ENCODE results near the gene RPL6. TPM values are rescaled to one million over a fixed set of nuclear protein-coding genes. Genes with fewer than 3 reads are reported as not detected.
"Not testable (repeated sequence)": the region's sequence is repeated elsewhere in the genome, so short reads cannot be mapped to it uniquely, and the experiment has no call there.

RPL6 gene
- total and polyA plus RNA-seq, 4 donors, result 1,004 to 2,870 (median 1,243) TPM

- Histone ChIP-seq H3K9ac (ENCODE audit: insufficient read depth in 1 of 2, low read length in 2 of 2) (no peak overlapping the region), H3K27me3 (ENCODE audit: control insufficient read depth in 3 of 3, insufficient read depth in 3 of 3, low read length in 2 of 3) (no peaks in the 10 kb centered on the region), H3K4me3 (no peak overlapping the region), H3K9me3 (ENCODE audit: control insufficient read depth in 4 of 4, insufficient read depth in 3 of 4, low read length in 3 of 4) (no peaks in the 10 kb centered on the region), H3K27ac (ENCODE audit: low read depth in 1 of 2, low read length in 1 of 2) (no peak overlapping the region), H3K36me3 (ENCODE audit: control insufficient read depth in 4 of 4, insufficient read depth in 4 of 4, low read length in 4 of 4) (no peaks in the 10 kb centered on the region), H3K4me1 (ENCODE audit: control insufficient read depth in 5 of 5, insufficient read depth in 5 of 5, low read length in 5 of 5) (peaks cover 0 to 2% (median 0%) of the 10 kb centered on the region in 5 donors)
- TF ChIP-seq CTCF (IDR thresholded peaks at IDR 0.05; ENCODE audit: control extremely low read depth, extremely low read depth), result no peak
- no peak for DNase-seq
- no peak for ATAC-seq (ENCODE audit: insufficient read depth, low FRiP score)
These were observed 30.4 kb upstream of the RPL6 start for GRCh38 chr12:112439769-112440168.

- H3K36me3 ChIP-seq (ENCODE audit: control insufficient read depth in 4 of 4, insufficient read depth in 4 of 4, low read length in 4 of 4); H3K27me3 ChIP-seq (ENCODE audit: control insufficient read depth in 3 of 3, insufficient read depth in 3 of 3, low read length in 2 of 3); H3K4me1 ChIP-seq (ENCODE audit: control insufficient read depth in 5 of 5, insufficient read depth in 5 of 5, low read length in 5 of 5); ATAC-seq (ENCODE audit: insufficient read depth, low FRiP score); H3K9ac ChIP-seq (ENCODE audit: insufficient read depth in 1 of 2, low read length in 2 of 2); H3K9me3 ChIP-seq (ENCODE audit: control insufficient read depth in 4 of 4, insufficient read depth in 3 of 4, low read length in 3 of 4); H3K27ac ChIP-seq (ENCODE audit: low read depth in 1 of 2, low read length in 1 of 2); H3K4me3 ChIP-seq; DNase-seq: not testable (repeated sequence)
- WGBS, 2 donors, result 97 to 100% methylated on average over 1 of the region's 1 CpG
These were observed 29.2 kb upstream of the RPL6 start for GRCh38 chr12:112438645-112439044.

- ATAC-seq (ENCODE audit: insufficient read depth, low FRiP score), result no peak
- peaks cover 0 to 2% (median 0%) of the 10 kb centered on the region in 5 donors for H3K4me1 ChIP-seq (ENCODE audit: control insufficient read depth in 5 of 5, insufficient read depth in 5 of 5, low read length in 5 of 5)
- H3K27me3 ChIP-seq (ENCODE audit: control insufficient read depth in 3 of 3, insufficient read depth in 3 of 3, low read length in 2 of 3), result no peaks in the 10 kb centered on the region
- no peak overlapping the region for H3K9ac ChIP-seq (ENCODE audit: insufficient read depth in 1 of 2, low read length in 2 of 2)
- no peak overlapping the region for H3K4me3 ChIP-seq
- DNase-seq, result no peak
- H3K9me3 ChIP-seq (ENCODE audit: control insufficient read depth in 4 of 4, insufficient read depth in 3 of 4, low read length in 3 of 4), result no peaks in the 10 kb centered on the region
- no peak overlapping the region for H3K27ac ChIP-seq (ENCODE audit: low read depth in 1 of 2, low read length in 1 of 2)
- H3K36me3 ChIP-seq (ENCODE audit: control insufficient read depth in 4 of 4, insufficient read depth in 4 of 4, low read length in 4 of 4), result peaks cover 0 to 4% (median under 1%) of the 10 kb centered on the region in 4 donors
- no peak for TF ChIP-seq CTCF (IDR thresholded peaks at IDR 0.05; ENCODE audit: control extremely low read depth, extremely low read depth)
- WGBS, 2 donors, result 96% methylated on average over 2 of the region's 2 CpGs
These were observed 24.1 kb upstream of the RPL6 start for GRCh38 chr12:112433551-112433950.

GRCh38 chr12:112431965-112432364 is 22.6 kb upstream of the RPL6 start:
- H3K27ac ChIP-seq (ENCODE audit: low read depth in 1 of 2, low read length in 1 of 2), result no peak overlapping the region
- no peak overlapping the region for H3K4me3 ChIP-seq
- ATAC-seq (ENCODE audit: insufficient read depth, low FRiP score) (no peak), DNase-seq (no peak)
- no peak for TF ChIP-seq CTCF (IDR thresholded peaks at IDR 0.05; ENCODE audit: control extremely low read depth, extremely low read depth)
- H3K9ac ChIP-seq (ENCODE audit: insufficient read depth in 1 of 2, low read length in 2 of 2), result no peak overlapping the region
- H3K9me3 ChIP-seq (ENCODE audit: control insufficient read depth in 4 of 4, insufficient read depth in 3 of 4, low read length in 3 of 4), result no peaks in the 10 kb centered on the region
- peaks cover 0 to 3% (median 0%) of the 10 kb centered on the region in 5 donors for H3K4me1 ChIP-seq (ENCODE audit: control insufficient read depth in 5 of 5, insufficient read depth in 5 of 5, low read length in 5 of 5)
- 75% methylated on average over 3 of the region's 3 CpGs for WGBS, 2 donors
- no peaks in the 10 kb centered on the region for H3K27me3 ChIP-seq (ENCODE audit: control insufficient read depth in 3 of 3, insufficient read depth in 3 of 3, low read length in 2 of 3)
- H3K36me3 ChIP-seq (ENCODE audit: control insufficient read depth in 4 of 4, insufficient read depth in 4 of 4, low read length in 4 of 4), result peaks cover 0 to 4% (median 2%) of the 10 kb centered on the region in 4 donors

All from lung (tissue), 12 donors.